Endothelial cell of umbilical vein (primary cell): Measurements from ENCODE around the gene SERPINA1.

Experiments used
- EZH2 ChIP-seq: IDR thresholded peaks from 2 replicates; pipeline ENCODE4 v1.6.1; 2012; ENCODE audit warnings: borderline replicate concordance, low read depth, mild to moderate bottlenecking, moderate library complexity, low read length, inconsistent platforms; ENCODE audit not compliant: severe bottlenecking
- FOS ChIP-seq: IDR thresholded peaks from 2 replicates; pipeline ENCODE4 v1.6.1; 2011; ENCODE audit warnings: mild to moderate bottlenecking, low read length, moderate library complexity, borderline replicate concordance; ENCODE audit not compliant: insufficient read depth
- GATA2 ChIP-seq: IDR thresholded peaks from 2 replicates; pipeline ENCODE4 v1.7.0; 2011; ENCODE audit warnings: low read depth, mild to moderate bottlenecking, moderate library complexity, mixed read lengths, low read length; ENCODE audit not compliant: insufficient read length, insufficient read depth
- JUN ChIP-seq: IDR thresholded peaks from 2 replicates; pipeline ENCODE4 v1.6.1; 2011; ENCODE audit warnings: borderline replicate concordance, low read depth; ENCODE audit not compliant: insufficient read length, insufficient read depth
- MYC ChIP-seq: IDR thresholded peaks from one replicate; pipeline ENCODE4 v1.6.1; 2011; ENCODE audit warnings: mild to moderate bottlenecking, low read depth, low read length
- POLR2A ChIP-seq: IDR thresholded peaks from 2 replicates; pipeline ENCODE4 v1.6.1; 2012; ENCODE audit warnings: low read depth, mild to moderate bottlenecking, control low read depth, low read length
- POLR2AphosphoS5 ChIP-seq: IDR thresholded peaks from 2 replicates; pipeline ENCODE4 v1.6.1; 2012; ENCODE audit warnings: low read depth, mild to moderate bottlenecking, control low read depth, low read length, moderate library complexity; ENCODE audit not compliant: insufficient read depth
- TF ChIP-seq, protein P1 (sequence below), 2 donors: IDR thresholded peaks; 1 replicate in 1 of 2; 2 replicates in 1 of 2; pipeline ENCODE4 v1.5.1; 2011; ENCODE audit warnings: low read length in 2 of 2, mild to moderate bottlenecking in 2 of 2, moderate library complexity in 2 of 2, control low read depth in 1 of 2, inconsistent platforms in 1 of 2, low read depth in 1 of 2; ENCODE audit not compliant: insufficient read depth in 1 of 2; ENCODE audit errors: extremely low read depth in 1 of 2
- TF ChIP-seq, protein P2 (sequence below): IDR thresholded peaks from 2 replicates; pipeline ENCODE4 v1.6.1; 2011; ENCODE audit not compliant: insufficient read depth, insufficient read length

DNA sequence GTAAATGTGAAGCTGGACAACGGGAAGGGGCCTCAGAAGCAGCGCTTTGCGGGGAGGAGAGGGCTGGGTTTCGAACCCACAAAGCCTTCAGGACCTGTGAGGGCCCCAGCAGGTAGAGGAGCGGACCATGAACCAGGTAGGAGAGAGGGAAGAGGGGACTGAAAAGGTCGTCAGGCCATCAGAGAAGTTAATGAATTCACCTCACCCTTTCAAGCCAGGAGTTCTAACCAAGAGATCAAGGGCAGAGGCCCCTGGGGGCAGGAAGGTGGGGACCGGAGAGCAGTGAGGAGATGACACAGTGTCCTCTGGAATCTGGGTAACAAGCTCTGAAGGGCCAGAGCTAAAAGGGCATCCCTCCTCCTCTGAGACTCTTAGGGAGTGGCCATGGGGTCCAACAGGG, 19.4 kb downstream of the SERPINA1 start:
- TF ChIP-seq, protein P1, sequence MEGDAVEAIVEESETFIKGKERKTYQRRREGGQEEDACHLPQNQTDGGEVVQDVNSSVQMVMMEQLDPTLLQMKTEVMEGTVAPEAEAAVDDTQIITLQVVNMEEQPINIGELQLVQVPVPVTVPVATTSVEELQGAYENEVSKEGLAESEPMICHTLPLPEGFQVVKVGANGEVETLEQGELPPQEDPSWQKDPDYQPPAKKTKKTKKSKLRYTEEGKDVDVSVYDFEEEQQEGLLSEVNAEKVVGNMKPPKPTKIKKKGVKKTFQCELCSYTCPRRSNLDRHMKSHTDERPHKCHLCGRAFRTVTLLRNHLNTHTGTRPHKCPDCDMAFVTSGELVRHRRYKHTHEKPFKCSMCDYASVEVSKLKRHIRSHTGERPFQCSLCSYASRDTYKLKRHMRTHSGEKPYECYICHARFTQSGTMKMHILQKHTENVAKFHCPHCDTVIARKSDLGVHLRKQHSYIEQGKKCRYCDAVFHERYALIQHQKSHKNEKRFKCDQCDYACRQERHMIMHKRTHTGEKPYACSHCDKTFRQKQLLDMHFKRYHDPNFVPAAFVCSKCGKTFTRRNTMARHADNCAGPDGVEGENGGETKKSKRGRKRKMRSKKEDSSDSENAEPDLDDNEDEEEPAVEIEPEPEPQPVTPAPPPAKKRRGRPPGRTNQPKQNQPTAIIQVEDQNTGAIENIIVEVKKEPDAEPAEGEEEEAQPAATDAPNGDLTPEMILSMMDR (IDR thresholded peaks at IDR 0.05; ENCODE audit: extremely low read depth in 1 of 2, insufficient read depth in 1 of 2, low read depth in 1 of 2, low read length in 2 of 2), result no peak
- no peak for TF ChIP-seq POLR2A
- TF ChIP-seq, protein P2, sequence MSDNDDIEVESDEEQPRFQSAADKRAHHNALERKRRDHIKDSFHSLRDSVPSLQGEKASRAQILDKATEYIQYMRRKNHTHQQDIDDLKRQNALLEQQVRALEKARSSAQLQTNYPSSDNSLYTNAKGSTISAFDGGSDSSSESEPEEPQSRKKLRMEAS, result no peak
- no peak for TF ChIP-seq MYC
- TF ChIP-seq POLR2AphosphoS5, result no peak
- no peak for TF ChIP-seq EZH2
- no peak for TF ChIP-seq JUN
- no peak for TF ChIP-seq GATA2
- TF ChIP-seq FOS, result no peak
